Lower leg skin (tissue), 4 donors: ENCODE results near the gene ACOT12. TPM values are rescaled to one million over a fixed set of nuclear protein-coding genes. Genes with fewer than 3 reads are reported as not detected.

Experiments used
- DNase-seq, 2 donors: peaks; one replicate each; pipeline ENCODE4 v3.0.0-alpha.2; 2019; ENCODE audit warnings: low spot score in 2 of 2
- H3K4me3 ChIP-seq: fragments of 200-600 bp; sonication (generic); 2 replicates; pipeline ENCODE4 v1.5.1; 2017; ENCODE audit warnings: mild to moderate bottlenecking, low read depth; ENCODE audit not compliant: poor library complexity, severe bottlenecking
- POLR2A ChIP-seq, 2 donors: fragments of 450-650 bp; IDR thresholded peaks; one replicate each; pipeline ENCODE4 v1.6.1; 2016 to 2017; ENCODE audit warnings: antibody characterized with exemption in 2 of 2, mild to moderate bottlenecking in 1 of 2, moderate library complexity in 1 of 2
- WGBS, 2 donors: methylation state at CpG; one replicate each; pipeline ENCODE4 v1.1.5; 2018; 5-methylcytosine and 5-hydroxymethylcytosine counted together
- intact Hi-C: fragments of 100-400 bp; cut with DNase I; formaldehyde crosslinking; loops from one replicate; pipeline ENCODE4 v1.15.0; 2023; ENCODE audit warnings: low total_unique reads
- total RNA-seq, 4 donors: library from RNA; depleted of rRNA; stranded (reverse); fragments of >200 nt; gene quantifications; one replicate each; pipeline ENCODE4 v1.1.0, GENCODE V29; 2016
- TF ChIP-seq, protein P1 (sequence below), 3 donors: fragments of 450-650 bp; IDR thresholded peaks; one replicate each; pipeline ENCODE4 v1.5.1; 2016; ENCODE audit warnings: antibody characterized with exemption in 3 of 3, mild to moderate bottlenecking in 3 of 3, moderate library complexity in 2 of 3

The ACOT12 gene
- total RNA-seq, 4 donors from 2014 or later: 1.1 TPM; not detected in 3

DNA sequence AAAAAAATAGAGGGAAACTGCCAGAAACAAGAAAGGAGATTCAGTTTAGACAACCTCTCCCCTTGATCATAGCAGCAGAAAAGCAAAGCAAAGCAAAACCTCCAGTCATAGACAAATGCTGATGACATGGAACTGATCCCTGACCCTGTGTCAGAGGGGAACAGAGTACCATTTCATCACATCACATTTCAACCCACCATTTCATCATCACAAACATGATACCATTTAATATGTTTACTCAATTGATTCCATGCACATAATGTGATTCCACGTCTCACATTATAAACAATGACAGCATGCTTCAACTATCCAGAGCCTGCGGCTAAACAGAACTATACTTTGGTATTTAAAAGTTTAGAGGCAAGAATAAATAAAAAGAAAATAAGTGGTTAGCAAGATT is 28.7 kb upstream of the ACOT12 start:
- TF ChIP-seq, protein P1, sequence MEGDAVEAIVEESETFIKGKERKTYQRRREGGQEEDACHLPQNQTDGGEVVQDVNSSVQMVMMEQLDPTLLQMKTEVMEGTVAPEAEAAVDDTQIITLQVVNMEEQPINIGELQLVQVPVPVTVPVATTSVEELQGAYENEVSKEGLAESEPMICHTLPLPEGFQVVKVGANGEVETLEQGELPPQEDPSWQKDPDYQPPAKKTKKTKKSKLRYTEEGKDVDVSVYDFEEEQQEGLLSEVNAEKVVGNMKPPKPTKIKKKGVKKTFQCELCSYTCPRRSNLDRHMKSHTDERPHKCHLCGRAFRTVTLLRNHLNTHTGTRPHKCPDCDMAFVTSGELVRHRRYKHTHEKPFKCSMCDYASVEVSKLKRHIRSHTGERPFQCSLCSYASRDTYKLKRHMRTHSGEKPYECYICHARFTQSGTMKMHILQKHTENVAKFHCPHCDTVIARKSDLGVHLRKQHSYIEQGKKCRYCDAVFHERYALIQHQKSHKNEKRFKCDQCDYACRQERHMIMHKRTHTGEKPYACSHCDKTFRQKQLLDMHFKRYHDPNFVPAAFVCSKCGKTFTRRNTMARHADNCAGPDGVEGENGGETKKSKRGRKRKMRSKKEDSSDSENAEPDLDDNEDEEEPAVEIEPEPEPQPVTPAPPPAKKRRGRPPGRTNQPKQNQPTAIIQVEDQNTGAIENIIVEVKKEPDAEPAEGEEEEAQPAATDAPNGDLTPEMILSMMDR (IDR thresholded peaks at IDR 0.05): no peak
- no peak for TF ChIP-seq POLR2A (IDR thresholded peaks at IDR 0.05)
- intact Hi-C loops: loop anchor here (10.0 kb wide), 1 partner anchor 322 kb away; no protein-coding TSS in a partner anchor
- no peak for DNase-seq
- H3K4me3 ChIP-seq: no peak overlapping the region
- WGBS, 2 donors: 83 to 91% methylated on average over 2 of the region's 2 CpGs

DNA sequence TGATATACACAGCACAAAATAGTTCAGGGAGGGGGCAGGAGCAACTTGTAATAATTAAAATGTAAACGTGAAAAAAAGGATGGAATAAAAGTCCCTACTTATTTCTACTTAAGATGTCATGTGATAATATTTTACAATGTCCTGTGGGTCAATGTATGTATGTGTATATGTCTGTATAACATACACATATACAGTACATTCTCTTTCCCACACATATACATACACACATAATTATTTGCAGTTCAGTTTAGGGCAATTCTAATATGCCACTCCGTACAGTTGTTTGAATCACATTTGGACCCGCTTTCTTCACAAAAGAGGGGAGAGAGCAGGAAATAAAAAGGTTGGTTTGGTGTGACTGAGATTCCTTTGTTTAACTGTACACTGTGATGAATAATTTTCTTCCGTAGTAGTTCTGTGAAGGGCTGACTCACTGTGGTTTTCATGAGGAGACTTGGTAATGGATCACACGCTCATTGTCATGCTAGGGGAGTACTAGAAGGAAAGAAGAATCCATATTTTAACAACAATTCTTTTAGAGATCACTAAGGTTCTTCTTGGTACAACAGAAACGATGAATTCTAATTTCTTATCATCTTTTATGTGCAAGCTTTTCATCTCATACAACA is 26.2 kb upstream of the ACOT12 start:
- WGBS, 2 donors: 61 to 67% methylated on average over 6 of the region's 6 CpGs
- no peak for TF ChIP-seq POLR2A (IDR thresholded peaks at IDR 0.05)
- TF ChIP-seq, protein P1 (IDR thresholded peaks at IDR 0.05): no peak
- no peak overlapping the region for H3K4me3 ChIP-seq
- no peak for DNase-seq
- intact Hi-C loops: loop anchor here (10.0 kb wide), 1 partner anchor 325 kb away; no protein-coding TSS in a partner anchor

DNA sequence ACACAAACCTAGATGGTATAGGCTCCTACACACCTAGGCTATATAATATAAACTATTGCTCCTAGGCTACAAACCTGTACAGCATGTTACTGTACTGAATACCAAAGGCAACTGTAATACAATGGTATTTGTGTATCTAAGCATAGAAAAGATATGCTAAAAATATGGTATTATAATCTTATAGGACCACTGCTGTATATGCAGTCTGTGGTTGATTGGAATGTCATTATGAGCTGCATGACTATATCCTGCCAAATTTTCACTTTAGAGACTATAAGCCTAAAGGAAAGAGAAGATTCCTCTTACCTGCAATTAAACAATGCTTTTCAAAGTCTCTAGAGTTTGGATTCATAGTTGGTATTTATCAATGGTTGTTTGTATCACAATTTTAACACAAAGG is 24.7 kb upstream of the ACOT12 start:
- DNase-seq: no peak
- intact Hi-C loops: no loop called here
- H3K4me3 ChIP-seq: no peak overlapping the region
- TF ChIP-seq, protein P1 (IDR thresholded peaks at IDR 0.05): no peak
- TF ChIP-seq POLR2A (IDR thresholded peaks at IDR 0.05): no peak

DNA sequence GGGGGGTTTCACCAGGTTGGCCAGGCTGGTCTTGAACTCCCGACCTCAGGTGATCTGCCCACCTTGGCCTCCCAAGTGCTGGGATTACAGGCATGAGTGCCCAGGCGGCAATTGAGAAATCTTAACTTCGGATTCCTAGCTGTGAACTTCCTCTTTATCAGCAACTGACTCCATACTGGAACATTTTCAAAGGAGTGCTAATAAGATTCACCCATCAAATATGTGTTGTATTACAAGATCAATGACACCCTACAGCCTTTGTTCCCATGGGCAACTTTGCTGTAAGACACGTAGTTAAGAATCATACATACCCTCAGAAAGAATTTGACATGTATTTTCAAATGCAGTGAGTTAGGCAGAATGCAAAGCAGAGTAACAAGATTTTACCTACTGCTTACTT is 23.1 kb upstream of the ACOT12 start:
- 74 to 86% methylated on average over 4 of the region's 4 CpGs for WGBS, 2 donors
- intact Hi-C loops: no loop called here
- TF ChIP-seq, protein P1 (IDR thresholded peaks at IDR 0.05): no peak
- no peak for TF ChIP-seq POLR2A (IDR thresholded peaks at IDR 0.05)
- no peak overlapping the region for H3K4me3 ChIP-seq
- DNase-seq: no peak

DNA sequence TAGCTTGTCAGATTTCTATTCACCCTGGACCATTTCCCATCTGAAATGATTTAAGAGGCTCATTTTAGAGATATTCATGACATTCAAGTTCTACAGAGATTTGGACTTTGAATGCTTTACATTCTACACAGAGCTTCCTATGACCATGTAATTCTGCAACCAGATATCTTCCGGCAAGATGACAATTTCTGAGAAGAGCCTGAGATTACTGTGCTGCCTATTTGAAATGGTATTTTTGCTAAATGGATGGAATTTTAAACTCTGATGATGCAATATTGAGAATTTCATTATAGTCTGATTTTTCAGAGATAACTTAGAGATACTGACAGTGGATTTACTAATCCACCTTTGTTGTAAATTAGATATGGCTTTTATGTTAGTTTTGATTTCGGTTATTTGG is 16.0 kb upstream of the ACOT12 start:
- H3K4me3 ChIP-seq: no peak overlapping the region
- TF ChIP-seq POLR2A (IDR thresholded peaks at IDR 0.05): no peak
- TF ChIP-seq, protein P1 (IDR thresholded peaks at IDR 0.05): no peak
- intact Hi-C loops: no loop called here
- 89 to 97% methylated on average over 2 of the region's 2 CpGs for WGBS, 2 donors
- DNase-seq: no peak

DNA sequence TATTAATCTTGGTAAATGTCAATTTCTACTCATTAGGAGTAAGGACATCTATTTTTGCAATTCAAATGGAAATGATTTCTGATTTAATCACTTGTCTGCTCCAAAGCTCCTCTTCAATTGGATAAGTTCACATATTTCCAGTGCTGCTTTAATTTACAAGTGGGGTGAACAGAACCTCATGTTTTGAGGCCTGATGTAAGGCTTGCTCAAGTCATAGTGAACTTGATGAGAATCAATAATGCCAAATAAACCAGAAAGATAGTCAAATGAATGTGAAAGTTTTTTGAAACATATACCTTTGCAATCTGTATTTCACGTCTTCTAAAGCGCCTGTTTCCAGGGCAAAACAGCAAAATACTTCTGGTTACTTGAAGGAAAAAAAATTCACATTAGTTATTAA is 15.4 kb upstream of the ACOT12 start:
- 88 to 95% methylated on average over 2 of the region's 2 CpGs for WGBS, 2 donors
- intact Hi-C loops: no loop called here
- no peak for TF ChIP-seq POLR2A (IDR thresholded peaks at IDR 0.05)
- TF ChIP-seq, protein P1 (IDR thresholded peaks at IDR 0.05): no peak
- no peak for DNase-seq
- no peak overlapping the region for H3K4me3 ChIP-seq
